Measurements from ENCODE around the gene EIPR1.

The EIPR1 gene

DNA sequence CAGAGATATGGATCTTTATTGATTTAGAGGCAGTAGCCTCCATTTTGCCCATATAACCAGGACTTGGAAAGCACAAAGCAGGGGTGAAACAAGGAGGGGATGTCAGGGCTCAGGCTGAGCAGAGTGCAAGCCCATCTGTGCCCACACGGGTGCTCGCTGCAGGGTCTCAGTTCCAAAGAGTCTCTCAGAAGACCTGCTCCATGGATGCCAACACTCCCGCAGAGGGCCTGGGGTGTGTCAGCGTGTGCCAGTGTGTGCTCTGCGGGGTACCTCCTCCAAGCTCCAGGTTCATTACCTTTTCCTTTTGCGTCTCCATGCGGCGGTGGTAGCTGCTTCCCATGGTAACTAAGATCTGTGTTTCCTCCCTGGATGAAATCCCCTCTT lies 107.5 kb downstream of the EIPR1 start:
- DNase-seq (ENCODE audit: low spot score) = no peak
- TF ChIP-seq, protein P1, sequence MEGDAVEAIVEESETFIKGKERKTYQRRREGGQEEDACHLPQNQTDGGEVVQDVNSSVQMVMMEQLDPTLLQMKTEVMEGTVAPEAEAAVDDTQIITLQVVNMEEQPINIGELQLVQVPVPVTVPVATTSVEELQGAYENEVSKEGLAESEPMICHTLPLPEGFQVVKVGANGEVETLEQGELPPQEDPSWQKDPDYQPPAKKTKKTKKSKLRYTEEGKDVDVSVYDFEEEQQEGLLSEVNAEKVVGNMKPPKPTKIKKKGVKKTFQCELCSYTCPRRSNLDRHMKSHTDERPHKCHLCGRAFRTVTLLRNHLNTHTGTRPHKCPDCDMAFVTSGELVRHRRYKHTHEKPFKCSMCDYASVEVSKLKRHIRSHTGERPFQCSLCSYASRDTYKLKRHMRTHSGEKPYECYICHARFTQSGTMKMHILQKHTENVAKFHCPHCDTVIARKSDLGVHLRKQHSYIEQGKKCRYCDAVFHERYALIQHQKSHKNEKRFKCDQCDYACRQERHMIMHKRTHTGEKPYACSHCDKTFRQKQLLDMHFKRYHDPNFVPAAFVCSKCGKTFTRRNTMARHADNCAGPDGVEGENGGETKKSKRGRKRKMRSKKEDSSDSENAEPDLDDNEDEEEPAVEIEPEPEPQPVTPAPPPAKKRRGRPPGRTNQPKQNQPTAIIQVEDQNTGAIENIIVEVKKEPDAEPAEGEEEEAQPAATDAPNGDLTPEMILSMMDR (IDR thresholded peaks at IDR 0.05; ENCODE audit: extremely low read depth, missing control alignments) = no peak

DNA sequence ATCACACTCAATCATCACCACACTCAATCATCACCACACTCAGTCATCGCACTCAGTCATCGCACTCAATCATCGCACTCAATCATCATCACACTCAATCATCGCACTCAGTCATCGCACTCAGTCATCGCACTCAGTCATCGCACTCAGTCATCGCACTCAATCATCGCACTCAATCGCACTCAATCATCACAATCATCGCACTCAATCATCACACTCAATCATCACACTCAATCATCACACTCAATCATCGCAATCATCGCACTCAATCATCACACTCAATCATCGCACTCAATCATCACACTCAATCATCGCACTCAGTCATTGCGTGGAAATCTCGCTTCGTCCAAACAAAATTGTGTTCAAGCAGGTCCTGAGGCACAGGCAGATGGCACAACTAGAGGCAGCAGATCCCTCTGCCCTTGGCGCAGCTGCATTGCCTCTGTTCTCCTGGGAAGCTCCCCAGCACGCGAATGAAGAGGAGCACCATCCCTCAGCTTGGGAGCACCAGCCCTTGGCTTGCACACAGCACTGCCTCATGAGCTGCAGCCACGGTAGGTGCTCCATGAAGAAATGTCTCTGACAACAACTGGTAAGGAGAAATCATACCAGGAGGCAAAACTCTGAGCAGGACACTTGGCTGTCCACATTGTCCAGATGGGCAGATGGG lies 108.1 kb downstream of the EIPR1 start:
- no peak for DNase-seq (ENCODE audit: low spot score)
- TF ChIP-seq, protein P1 (IDR thresholded peaks at IDR 0.05; ENCODE audit: extremely low read depth, missing control alignments) = no peak

DNA sequence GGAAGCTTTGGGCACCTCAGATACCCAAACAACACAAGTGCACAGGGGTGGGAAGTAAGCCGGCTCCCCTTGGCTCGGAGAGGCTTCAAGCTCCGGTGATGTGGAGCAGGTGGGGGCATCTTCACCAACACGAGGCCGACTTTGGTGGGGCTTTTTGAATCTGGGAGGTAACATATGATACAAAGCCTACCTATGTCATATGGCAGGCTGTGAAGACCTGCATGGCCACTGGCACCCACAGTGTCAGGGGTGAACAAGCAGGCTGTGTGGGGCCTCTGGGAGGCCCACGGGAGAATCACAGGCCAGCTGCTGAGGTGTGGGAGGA lies 109.0 kb downstream of the EIPR1 start:
- TF ChIP-seq, protein P1 (IDR thresholded peaks at IDR 0.05; ENCODE audit: extremely low read depth, missing control alignments) = no peak
- no peak for DNase-seq (ENCODE audit: low spot score)

DNA sequence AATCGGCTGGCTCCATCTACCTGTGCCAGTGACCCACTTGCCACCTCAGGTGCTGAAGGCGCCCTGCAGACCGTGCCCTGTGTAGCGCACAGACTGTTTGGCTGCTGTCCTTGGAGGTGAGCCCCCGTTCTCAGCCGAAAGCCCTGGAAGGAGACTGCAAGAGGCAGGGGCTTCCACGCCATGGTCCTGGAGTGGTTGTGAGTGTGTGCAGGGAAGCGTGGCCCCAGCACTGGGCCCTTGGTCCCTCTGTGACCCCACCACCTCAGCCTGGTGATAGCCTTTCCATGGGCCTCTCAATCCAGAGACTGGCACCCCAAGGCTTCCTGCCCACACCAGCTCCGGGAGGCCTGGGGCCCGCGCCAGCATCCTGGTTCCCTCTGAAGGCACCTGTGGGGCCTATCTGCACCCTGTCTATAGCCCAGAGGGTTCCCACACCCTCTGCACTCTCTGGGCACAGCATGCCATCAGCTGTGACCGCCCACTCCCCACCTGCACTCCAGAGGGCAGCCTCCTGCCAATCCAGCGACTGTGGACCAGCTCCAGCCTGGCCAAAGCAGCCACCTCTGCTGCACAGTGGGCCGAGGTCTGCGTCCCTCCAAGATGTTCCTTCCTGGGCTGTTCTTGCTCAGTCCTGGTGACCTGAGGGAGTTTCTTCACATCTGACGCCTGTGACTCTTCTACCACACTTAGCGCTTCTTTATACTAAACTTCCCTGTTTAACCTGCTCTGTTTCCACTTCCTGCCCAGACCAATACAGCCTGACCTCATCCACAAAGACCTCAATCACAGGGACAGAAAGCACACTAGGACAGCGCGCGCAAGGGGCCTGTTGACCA lies 109.5 kb downstream of the EIPR1 start:
- TF ChIP-seq, protein P1 (IDR thresholded peaks at IDR 0.05; ENCODE audit: extremely low read depth, missing control alignments) = no peak
- no peak for DNase-seq (ENCODE audit: low spot score)

DNA sequence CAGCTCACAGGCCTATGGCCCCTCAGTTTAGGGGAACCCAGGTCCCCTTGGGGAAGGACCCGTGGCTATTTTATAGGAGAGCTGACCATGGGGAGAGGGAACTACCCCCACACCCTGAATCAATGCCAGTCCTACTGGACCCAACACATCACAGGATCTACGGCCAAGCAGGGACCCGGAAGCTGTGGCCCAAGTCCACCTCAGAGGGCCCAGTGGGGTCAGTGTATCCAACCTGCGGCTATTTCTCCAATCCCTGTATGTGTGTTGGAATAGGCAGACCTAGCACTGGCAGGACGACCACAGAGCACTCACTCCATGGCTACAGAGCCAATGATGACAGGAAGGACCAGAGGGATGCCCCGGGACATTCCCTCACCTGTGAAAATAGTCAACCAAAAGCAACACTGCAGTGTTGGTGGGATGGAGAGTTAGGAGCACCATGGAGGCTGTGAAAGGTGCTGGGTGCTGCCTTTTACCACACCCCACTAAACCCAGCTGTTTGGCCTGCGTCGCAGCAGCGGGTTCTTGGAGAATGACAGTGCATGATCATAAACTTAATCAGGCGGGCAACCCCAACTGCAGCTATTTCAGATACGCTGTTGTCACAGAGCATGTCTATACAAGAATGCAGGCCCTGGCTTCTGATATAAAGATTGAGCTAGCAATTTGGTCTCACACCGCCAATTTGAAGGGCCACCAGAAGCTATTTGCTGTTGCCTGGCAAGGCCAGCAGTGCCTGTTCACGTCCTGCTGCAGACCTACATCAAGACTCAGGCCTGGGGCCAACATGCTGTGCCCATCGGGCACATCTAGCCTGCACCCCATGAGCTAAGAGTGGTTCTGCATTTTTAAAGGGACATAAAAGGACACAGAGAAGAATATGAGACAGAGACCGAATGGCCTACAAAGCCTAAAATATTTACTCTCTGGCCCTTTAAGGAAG lies 110.4 kb downstream of the EIPR1 start:
- TF ChIP-seq, protein P1 (IDR thresholded peaks at IDR 0.05; ENCODE audit: extremely low read depth, missing control alignments) = no peak
- no peak for DNase-seq (ENCODE audit: low spot score)

DNA sequence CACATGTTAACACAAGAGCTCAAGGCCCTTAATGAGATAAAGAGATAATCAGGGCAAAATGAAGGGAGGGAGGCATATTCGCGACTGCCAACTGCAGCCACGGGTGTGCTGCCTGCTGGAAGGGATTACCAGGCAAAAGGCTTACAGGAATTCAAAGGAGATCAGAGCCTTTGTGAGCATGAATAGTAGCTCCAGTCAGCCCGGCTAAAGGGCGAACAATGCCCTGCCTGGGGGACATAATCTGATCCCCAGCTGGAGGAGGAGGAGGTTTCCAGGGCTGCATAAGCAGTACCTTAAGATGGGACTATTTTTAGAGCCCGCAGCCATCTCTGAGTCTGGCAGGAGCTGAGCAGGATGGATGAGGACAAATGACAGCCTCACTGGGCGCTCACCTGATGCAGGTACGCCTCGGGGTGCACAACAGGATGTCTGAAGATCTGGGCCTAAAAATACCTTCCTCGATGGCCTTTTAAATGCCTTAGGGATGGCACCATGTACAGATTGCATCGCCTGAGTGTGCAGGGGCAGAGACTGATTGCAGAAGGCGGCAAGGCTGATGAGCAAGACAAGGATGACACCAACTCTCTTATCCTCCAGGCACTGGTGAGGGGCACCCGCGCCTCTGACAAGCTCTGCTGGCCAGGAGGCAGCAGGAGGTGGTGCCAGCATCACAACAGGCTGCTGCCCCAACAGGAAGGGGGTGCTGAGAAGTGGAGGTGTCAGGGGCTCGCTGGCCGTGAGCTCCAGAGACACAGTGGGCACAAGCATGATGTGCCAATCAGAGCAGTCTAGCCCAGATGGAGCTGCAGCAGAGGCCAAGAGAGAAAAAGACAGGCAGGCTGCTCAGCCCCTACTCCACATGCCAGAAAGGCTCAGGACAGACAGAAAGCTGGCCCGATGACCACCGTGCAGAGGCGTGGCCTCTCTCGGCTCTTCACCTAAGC lies 111.4 kb downstream of the EIPR1 start:
- TF ChIP-seq, protein P1 (IDR thresholded peaks at IDR 0.05; ENCODE audit: extremely low read depth, missing control alignments) = no peak
- DNase-seq (ENCODE audit: low spot score) = no peak

All from GM20000 (cell line).